Caco-2 (cell line): ENCODE measurements around the gene ADAMTS2. TPM values are rescaled to one million over a fixed set of nuclear protein-coding genes. Genes with fewer than 3 reads are reported as not detected.

Experiments
- BruUV-seq: library from RNA; stranded (reverse); fragments of 400-500 nt; replicated peaks from 2 replicates; lab custom pipeline; 2021; lab: Mats Ljungman, UMichigan
- CTCF ChIA-PET: fragments of 300-600 bp; sonication (Branson Sonifier 250); formaldehyde crosslinking; loops from one replicate; lab custom pipeline; 2022; ENCODE audit warnings: antibody characterized with exemption; lab: Charles Lee
- POLR2A ChIA-PET: fragments of 300-600 bp; sonication (Branson Sonifier 250); formaldehyde crosslinking; loops from one replicate; lab custom pipeline; 2022; ENCODE audit warnings: antibody characterized with exemption; lab: Charles Lee
- DNase-seq, 2 experiments: peaks; one replicate each; pipeline versions ENCODE4 v3.0.0 to v3.0.0-alpha.2; 2020 to 2022
- H3K27me3 ChIP-seq: replicated peaks from 2 replicates; pipeline ENCODE4 v1.6.0; 2011; ENCODE audit warnings: low read length; ENCODE audit not compliant: control insufficient read depth, insufficient read depth
- H3K36me3 ChIP-seq: 2 replicates; pipeline ENCODE4 v1.5.1; 2011; ENCODE audit warnings: low read length; ENCODE audit not compliant: control insufficient read depth, insufficient read depth
- H3K4me1 ChIP-seq: fragments of 250-450 bp; sonication (Bioruptor Pico); 2 replicates; pipeline ENCODE4 v1.5.1; 2020; ENCODE audit warnings: mild to moderate bottlenecking
- H3K4me3 ChIP-seq: 2 replicates; pipeline ENCODE4 v1.5.1; 2011; ENCODE audit warnings: low read depth, mild to moderate bottlenecking, control low read depth, low read length
- H3K9me3 ChIP-seq: fragments of 250-450 bp; sonication (Bioruptor Pico); 2 replicates; pipeline ENCODE4 v1.5.1; 2020; ENCODE audit warnings: mild to moderate bottlenecking, moderate library complexity
- H3K27ac Mint-ChIP-seq: one replicate; pipeline ENCODE4 v1.8.0; 2022; ENCODE audit warnings: mixed read lengths; ENCODE audit not compliant: unreplicated experiment
- H3K27me3 Mint-ChIP-seq: one replicate; pipeline ENCODE4 v1.8.0; 2022; ENCODE audit warnings: mixed read lengths; ENCODE audit not compliant: insufficient read depth, unreplicated experiment
- H3K36me3 Mint-ChIP-seq: one replicate; pipeline ENCODE4 v1.8.0; 2022; ENCODE audit warnings: mild to moderate bottlenecking, mixed read lengths; ENCODE audit not compliant: insufficient read depth, unreplicated experiment
- H3K4me1 Mint-ChIP-seq: one replicate; pipeline ENCODE4 v1.8.0; 2022; ENCODE audit warnings: low read depth, mixed read lengths; ENCODE audit not compliant: unreplicated experiment
- H3K4me3 Mint-ChIP-seq: one replicate; pipeline ENCODE4 v1.8.0; 2022; ENCODE audit warnings: mild to moderate bottlenecking, moderate library complexity, mixed read lengths; ENCODE audit not compliant: unreplicated experiment
- H3K9me3 Mint-ChIP-seq: one replicate; pipeline ENCODE4 v1.8.0; 2022; ENCODE audit warnings: mixed read lengths; ENCODE audit not compliant: unreplicated experiment
- CTCF ChIP-seq, 2 experiments: fragments of 200-600 bp in 1 of 2; IDR thresholded peaks; 1 replicate in 1 of 2; 2 replicates in 1 of 2; pipeline versions ENCODE4 v1.5.1 to v1.8.0; 2011 to 2022; ENCODE audit warnings: antibody characterized with exemption in 1 of 2, control low read depth in 1 of 2, inconsistent platforms in 1 of 2, low read depth in 1 of 2, low read length in 1 of 2, mild to moderate bottlenecking in 1 of 2, moderate library complexity in 1 of 2; ENCODE audit not compliant: insufficient read depth in 1 of 2, severe bottlenecking in 1 of 2, unreplicated experiment in 1 of 2
- intact Hi-C: fragments of 100-400 bp; cut with micrococcal nuclease; formaldehyde crosslinking; loops from one replicate; pipeline ENCODE4 v1.10.0; 2022; ENCODE audit not compliant: unreplicated experiment
- total RNA-seq: library from RNA; stranded (reverse); gene quantifications from 2 replicates; pipeline ENCODE4 v1.2.3, GENCODE V29; 2022

Gene ADAMTS2
- total RNA-seq, 1 experiment from 2014 or later = 0.05 TPM

- Mint-ChIP-seq H3K4me1 (no peaks in the 10 kb centered on the region), H3K27ac (no peak overlapping the region), H3K9me3 (no peaks in the 10 kb centered on the region), H3K4me3 (no peak overlapping the region), H3K36me3 (no peaks in the 10 kb centered on the region), H3K27me3 (no peaks in the 10 kb centered on the region)
- BruUV-seq = no TSS peak
- ChIA-PET CTCF (no interaction called here), POLR2A (no interaction called here)
- DNase-seq = no peak
- no peak for TF ChIP-seq CTCF (IDR thresholded peaks at IDR 0.05; ENCODE audit: insufficient read depth in 1 of 2, low read depth in 1 of 2, low read length in 1 of 2, severe bottlenecking in 1 of 2, unreplicated experiment in 1 of 2)
- Histone ChIP-seq H3K36me3 (no peaks in the 10 kb centered on the region), H3K4me3 (no peak overlapping the region), H3K9me3 (no peaks in the 10 kb centered on the region), H3K27me3 (no peaks in the 10 kb centered on the region), H3K4me1 (no peaks in the 10 kb centered on the region)
- intact Hi-C loops = no loop called here
Observed at GRCh38 chr5:179183481-179183880, 161.8 kb downstream of the ADAMTS2 start.

GRCh38 chr5:179182601-179183000 lies 162.7 kb downstream of the ADAMTS2 start:
- Histone ChIP-seq H3K9me3 (no peaks in the 10 kb centered on the region; the same call in 1 of the 2 replicates), H3K4me1 (no peaks in the 10 kb centered on the region), H3K27me3 (no peaks in the 10 kb centered on the region), H3K36me3 (no peaks in the 10 kb centered on the region), H3K4me3 (no peak overlapping the region)
- Mint-ChIP-seq H3K4me3 (no peak overlapping the region), H3K27me3 (no peaks in the 10 kb centered on the region), H3K4me1 (no peaks in the 10 kb centered on the region), H3K9me3 (no peaks in the 10 kb centered on the region), H3K27ac (no peak overlapping the region), H3K36me3 (no peaks in the 10 kb centered on the region)
- intact Hi-C loops = no loop called here
- TF ChIP-seq CTCF (IDR thresholded peaks at IDR 0.05; ENCODE audit: insufficient read depth in 1 of 2, low read depth in 1 of 2, low read length in 1 of 2, severe bottlenecking in 1 of 2, unreplicated experiment in 1 of 2) = no peak
- DNase-seq = no peak
- no TSS peak for BruUV-seq
- POLR2A ChIA-PET = no interaction called here
- CTCF ChIA-PET = no interaction called here

GRCh38 chr5:179181988-179182387 lies 163.3 kb downstream of the ADAMTS2 start:
- TF ChIP-seq CTCF (IDR thresholded peaks at IDR 0.05; ENCODE audit: insufficient read depth in 1 of 2, low read depth in 1 of 2, low read length in 1 of 2, severe bottlenecking in 1 of 2, unreplicated experiment in 1 of 2) = no peak
- Histone ChIP-seq H3K36me3 (no peaks in the 10 kb centered on the region), H3K4me1 (no peaks in the 10 kb centered on the region), H3K4me3 (no peak overlapping the region), H3K9me3 (no peaks in the 10 kb centered on the region; the same call in 1 of the 2 replicates), H3K27me3 (no peaks in the 10 kb centered on the region)
- H3K4me3 Mint-ChIP-seq = no peak overlapping the region
- H3K9me3 Mint-ChIP-seq = no peaks in the 10 kb centered on the region
- no peaks in the 10 kb centered on the region for H3K27me3 Mint-ChIP-seq
- H3K4me1 Mint-ChIP-seq = no peaks in the 10 kb centered on the region
- no peak overlapping the region for H3K27ac Mint-ChIP-seq
- BruUV-seq = no TSS peak
- ChIA-PET CTCF (no interaction called here), POLR2A (no interaction called here)
- no peak for DNase-seq
- intact Hi-C loops = no loop called here
- no peaks in the 10 kb centered on the region for H3K36me3 Mint-ChIP-seq
